Endothelial cell of umbilical vein (primary cell): ENCODE results near the gene VAPB.

Experiments used
- FOS ChIP-seq: IDR thresholded peaks from 2 replicates; pipeline ENCODE4 v1.6.1; 2011; ENCODE audit warnings: mild to moderate bottlenecking, low read length, moderate library complexity, borderline replicate concordance; ENCODE audit not compliant: insufficient read depth
- JUN ChIP-seq: IDR thresholded peaks from 2 replicates; pipeline ENCODE4 v1.6.1; 2011; ENCODE audit warnings: borderline replicate concordance, low read depth; ENCODE audit not compliant: insufficient read length, insufficient read depth
- TF ChIP-seq, protein P1 (sequence below), 2 donors: IDR thresholded peaks; 1 replicate in 1 of 2; 2 replicates in 1 of 2; pipeline ENCODE4 v1.5.1; 2011; ENCODE audit warnings: low read length in 2 of 2, mild to moderate bottlenecking in 2 of 2, moderate library complexity in 2 of 2, control low read depth in 1 of 2, inconsistent platforms in 1 of 2, low read depth in 1 of 2; ENCODE audit not compliant: insufficient read depth in 1 of 2; ENCODE audit errors: extremely low read depth in 1 of 2

DNA sequence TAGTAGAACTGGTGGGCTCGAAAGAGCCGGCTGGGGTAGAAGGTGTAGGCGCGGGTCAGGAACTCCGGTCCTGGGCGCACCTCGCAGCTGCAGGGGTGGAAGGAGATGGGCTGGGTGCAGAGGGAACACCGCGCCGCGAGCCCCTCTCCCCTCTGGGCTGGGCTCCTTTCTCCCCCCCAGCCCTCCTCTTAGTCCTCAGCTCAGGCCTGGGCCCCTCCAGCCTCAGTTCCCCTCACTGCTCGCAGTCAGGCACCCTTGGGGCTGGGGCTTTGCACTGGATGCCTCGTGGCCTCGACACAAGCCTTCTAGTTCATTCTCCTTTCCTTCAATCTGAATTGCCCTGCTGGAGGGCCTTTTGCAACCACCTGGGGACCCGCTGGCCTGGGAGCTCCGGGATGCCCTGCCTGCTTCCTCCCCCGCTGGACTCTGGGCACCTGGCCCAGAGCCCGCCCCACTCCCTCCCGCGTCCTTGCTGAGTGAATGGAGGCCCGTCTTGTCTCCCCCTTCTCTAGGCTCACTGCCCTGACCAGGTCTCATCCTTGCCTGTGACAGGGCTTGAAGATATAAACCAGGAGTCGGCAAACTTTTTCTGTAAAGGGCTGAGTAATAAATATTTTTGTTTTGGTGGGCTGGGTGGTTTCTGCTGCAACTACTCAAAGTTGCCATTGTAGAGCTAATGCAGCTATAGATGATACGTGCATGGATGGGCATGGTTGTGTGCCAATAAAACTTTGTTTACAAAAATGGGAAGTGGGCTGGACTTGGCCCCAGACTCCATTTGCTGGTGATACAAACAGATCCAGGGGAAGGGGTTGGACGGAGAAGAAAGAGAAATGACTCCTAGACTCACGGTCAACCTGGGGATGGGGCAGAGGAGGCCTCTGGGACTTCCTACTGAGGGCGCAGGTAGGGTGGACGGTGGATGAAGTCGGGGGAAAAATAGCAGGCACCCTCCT is 78.8 kb downstream of the VAPB start:
- TF ChIP-seq JUN (no peak), FOS (no peak)
- TF ChIP-seq, protein P1, sequence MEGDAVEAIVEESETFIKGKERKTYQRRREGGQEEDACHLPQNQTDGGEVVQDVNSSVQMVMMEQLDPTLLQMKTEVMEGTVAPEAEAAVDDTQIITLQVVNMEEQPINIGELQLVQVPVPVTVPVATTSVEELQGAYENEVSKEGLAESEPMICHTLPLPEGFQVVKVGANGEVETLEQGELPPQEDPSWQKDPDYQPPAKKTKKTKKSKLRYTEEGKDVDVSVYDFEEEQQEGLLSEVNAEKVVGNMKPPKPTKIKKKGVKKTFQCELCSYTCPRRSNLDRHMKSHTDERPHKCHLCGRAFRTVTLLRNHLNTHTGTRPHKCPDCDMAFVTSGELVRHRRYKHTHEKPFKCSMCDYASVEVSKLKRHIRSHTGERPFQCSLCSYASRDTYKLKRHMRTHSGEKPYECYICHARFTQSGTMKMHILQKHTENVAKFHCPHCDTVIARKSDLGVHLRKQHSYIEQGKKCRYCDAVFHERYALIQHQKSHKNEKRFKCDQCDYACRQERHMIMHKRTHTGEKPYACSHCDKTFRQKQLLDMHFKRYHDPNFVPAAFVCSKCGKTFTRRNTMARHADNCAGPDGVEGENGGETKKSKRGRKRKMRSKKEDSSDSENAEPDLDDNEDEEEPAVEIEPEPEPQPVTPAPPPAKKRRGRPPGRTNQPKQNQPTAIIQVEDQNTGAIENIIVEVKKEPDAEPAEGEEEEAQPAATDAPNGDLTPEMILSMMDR (IDR thresholded peaks at IDR 0.05; ENCODE audit: extremely low read depth in 1 of 2, insufficient read depth in 1 of 2, low read depth in 1 of 2, low read length in 2 of 2), result no peak
